ENCODE results near the gene CCER1. TPM values are rescaled to one million over a fixed set of nuclear protein-coding genes. Genes with fewer than 3 reads are reported as not detected.
"Not testable (repeated sequence)": the region's sequence is repeated elsewhere in the genome, so short reads cannot be mapped to it uniquely, and the experiment has no call there.

CCER1 gene
- total RNA-seq, 4 donors from 2014 or later = not detected

DNA sequence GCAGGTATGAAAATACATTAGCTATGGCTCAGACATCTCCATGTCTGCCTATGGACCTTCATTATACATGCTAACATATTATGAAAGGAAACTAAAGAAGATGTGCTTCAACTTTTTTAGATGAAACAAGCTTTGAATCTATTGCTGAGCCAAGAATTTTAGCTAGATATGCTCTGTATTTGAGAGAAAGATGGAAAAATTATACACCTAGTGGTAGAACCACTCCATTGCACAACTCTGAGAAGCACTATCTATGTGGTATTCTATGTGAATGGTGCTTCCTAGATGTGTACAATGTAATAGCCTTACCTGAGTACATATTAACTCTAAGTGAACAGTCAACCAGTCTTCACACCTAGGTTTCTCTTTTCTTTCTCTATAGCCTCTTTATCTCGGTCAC lies 32.5 kb upstream of the CCER1 start:
- Histone ChIP-seq H3K27me3 (no peaks in the 10 kb centered on the region), H3K4me1 (no peaks in the 10 kb centered on the region), H3K9me3 (no peaks in the 10 kb centered on the region), H3K27ac (no peak overlapping the region), H3K36me3 (no peaks in the 10 kb centered on the region), H3K4me3 (no peak overlapping the region)
- intact Hi-C loops (cut with DNase I; ENCODE audit: low total_unique reads) = loop anchor here (10.0 kb wide), 1 partner anchor 187 kb away; no protein-coding TSS in a partner anchor
- ATAC-seq (no peak), DNase-seq (no peak)
- TF ChIP-seq POLR2A (IDR thresholded peaks at IDR 0.05) = no peak
- TF ChIP-seq, protein P1, sequence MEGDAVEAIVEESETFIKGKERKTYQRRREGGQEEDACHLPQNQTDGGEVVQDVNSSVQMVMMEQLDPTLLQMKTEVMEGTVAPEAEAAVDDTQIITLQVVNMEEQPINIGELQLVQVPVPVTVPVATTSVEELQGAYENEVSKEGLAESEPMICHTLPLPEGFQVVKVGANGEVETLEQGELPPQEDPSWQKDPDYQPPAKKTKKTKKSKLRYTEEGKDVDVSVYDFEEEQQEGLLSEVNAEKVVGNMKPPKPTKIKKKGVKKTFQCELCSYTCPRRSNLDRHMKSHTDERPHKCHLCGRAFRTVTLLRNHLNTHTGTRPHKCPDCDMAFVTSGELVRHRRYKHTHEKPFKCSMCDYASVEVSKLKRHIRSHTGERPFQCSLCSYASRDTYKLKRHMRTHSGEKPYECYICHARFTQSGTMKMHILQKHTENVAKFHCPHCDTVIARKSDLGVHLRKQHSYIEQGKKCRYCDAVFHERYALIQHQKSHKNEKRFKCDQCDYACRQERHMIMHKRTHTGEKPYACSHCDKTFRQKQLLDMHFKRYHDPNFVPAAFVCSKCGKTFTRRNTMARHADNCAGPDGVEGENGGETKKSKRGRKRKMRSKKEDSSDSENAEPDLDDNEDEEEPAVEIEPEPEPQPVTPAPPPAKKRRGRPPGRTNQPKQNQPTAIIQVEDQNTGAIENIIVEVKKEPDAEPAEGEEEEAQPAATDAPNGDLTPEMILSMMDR (IDR thresholded peaks at IDR 0.05 in 4 of 5, conservative IDR thresholded peaks at IDR 0.05 in 1 of 5) = no peak
- in situ Hi-C loops (cut with MboI; ENCODE audit: low sequenced_read_pairs in 4 of 4) = loop anchor here in 1 of 4 donors (10.0 kb wide), 1 partner anchor 337 kb away; no protein-coding TSS in a partner anchor

DNA sequence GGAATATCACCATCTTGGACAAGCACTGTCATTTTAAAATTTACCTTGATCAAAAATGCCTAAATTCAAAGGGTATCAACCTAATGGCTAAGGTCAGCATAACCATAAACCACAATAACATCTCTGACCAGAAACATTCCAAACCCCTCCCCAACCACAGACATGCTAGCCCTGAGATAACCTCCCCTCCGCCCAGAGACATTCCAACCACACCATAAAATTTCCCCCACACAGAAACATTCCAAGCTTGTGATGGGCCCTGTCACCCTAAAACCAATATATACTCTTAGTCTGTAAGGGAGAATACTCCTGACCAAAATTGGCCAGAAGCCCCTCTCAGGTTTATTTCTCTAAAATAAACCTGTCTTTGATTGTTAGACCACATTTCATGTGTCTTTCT lies 32.1 kb upstream of the CCER1 start:
- in situ Hi-C loops (cut with MboI; ENCODE audit: low sequenced_read_pairs in 4 of 4) (loop anchor here in 1 of 4 donors (10.0 kb wide), 1 partner anchor 338 kb away; no protein-coding TSS in a partner anchor), intact Hi-C loops (cut with DNase I; ENCODE audit: low total_unique reads) (loop anchor here (10.0 kb wide), 1 partner anchor 188 kb away; no protein-coding TSS in a partner anchor)
- no peak for ATAC-seq
- Histone ChIP-seq H3K27me3 (no peaks in the 10 kb centered on the region), H3K27ac (no peak overlapping the region), H3K4me3 (no peak overlapping the region), H3K36me3 (no peaks in the 10 kb centered on the region), H3K4me1 (no peaks in the 10 kb centered on the region), H3K9me3 (no peaks in the 10 kb centered on the region)
- no peak for TF ChIP-seq POLR2A (IDR thresholded peaks at IDR 0.05)
- TF ChIP-seq, protein P1 (IDR thresholded peaks at IDR 0.05 in 4 of 5, conservative IDR thresholded peaks at IDR 0.05 in 1 of 5) = no peak
- no peak for DNase-seq

GRCh38 chr12:90985331-90985730 lies 30.4 kb upstream of the CCER1 start:
- in situ Hi-C loops (cut with MboI; ENCODE audit: low sequenced_read_pairs in 4 of 4) (loop anchor here in 1 of 4 donors (10.0 kb wide), 1 partner anchor 339 kb away; no protein-coding TSS in a partner anchor), intact Hi-C loops (cut with DNase I; ENCODE audit: low total_unique reads) (loop anchor here (10.0 kb wide), 1 partner anchor 189 kb away; no protein-coding TSS in a partner anchor)
- not testable (repeated sequence) for H3K27me3 ChIP-seq, H3K4me1 ChIP-seq, ATAC-seq, H3K4me3 ChIP-seq, H3K9me3 ChIP-seq, H3K36me3 ChIP-seq, DNase-seq, H3K27ac ChIP-seq

DNA sequence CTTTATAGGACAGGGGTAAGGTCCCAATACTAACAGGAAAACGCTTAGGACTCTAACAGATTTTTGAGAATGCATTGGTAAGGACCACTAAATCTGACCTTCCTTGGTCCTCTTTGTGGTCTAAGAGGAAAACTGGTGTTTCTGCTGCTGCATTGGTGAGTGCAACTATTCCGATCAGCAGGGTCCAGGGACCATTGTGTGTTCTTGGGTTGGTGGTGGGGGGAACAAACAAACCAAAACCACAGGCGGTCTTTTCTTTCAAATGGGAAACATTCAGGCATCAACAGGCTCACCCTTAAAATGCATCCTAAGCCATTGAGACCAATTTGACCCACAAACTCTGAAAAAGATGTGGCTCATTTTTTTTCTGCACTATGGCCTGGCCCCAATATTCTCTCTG lies 29.1 kb upstream of the CCER1 start:
- in situ Hi-C loops (cut with MboI; ENCODE audit: low sequenced_read_pairs in 4 of 4) = loop anchor here in 1 of 4 donors (10.0 kb wide), 1 partner anchor 341 kb away; no protein-coding TSS in a partner anchor

DNA sequence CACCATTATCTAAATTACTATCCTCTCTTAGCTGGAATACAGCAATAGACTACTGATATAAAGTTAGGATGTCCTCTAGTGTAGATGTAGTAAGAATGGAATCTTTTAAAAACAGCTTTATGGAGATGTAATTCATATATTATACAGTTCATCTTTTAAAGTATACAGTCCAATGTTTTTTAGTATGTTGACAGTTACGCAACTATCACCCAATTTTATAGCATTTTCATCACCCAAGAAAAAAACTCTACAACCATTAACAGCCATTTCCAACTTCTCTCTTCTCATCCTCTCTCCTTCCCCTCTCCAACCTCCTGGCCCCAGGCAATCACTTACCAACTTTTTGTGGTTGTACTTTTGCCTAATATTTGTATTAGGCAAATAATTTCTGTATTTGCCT lies 27.2 kb upstream of the CCER1 start:
- intact Hi-C loops (cut with DNase I; ENCODE audit: low total_unique reads) = loop anchor here (10.0 kb wide), 1 partner anchor 193 kb away; no protein-coding TSS in a partner anchor
- DNase-seq = no peak

More for the DNA sequence above, 29.1 kb upstream of the CCER1 start:
- ATAC-seq (no peak), DNase-seq (no peak)
- intact Hi-C loops (cut with DNase I; ENCODE audit: low total_unique reads) = loop anchor here (10.0 kb wide), 1 partner anchor 191 kb away; no protein-coding TSS in a partner anchor
- no peaks in the 10 kb centered on the region for H3K4me1 ChIP-seq
- H3K27ac ChIP-seq = no peak overlapping the region
- H3K27me3 ChIP-seq = no peaks in the 10 kb centered on the region
- H3K9me3 ChIP-seq = no peaks in the 10 kb centered on the region
- TF ChIP-seq, protein P1 (IDR thresholded peaks at IDR 0.05 in 4 of 5, conservative IDR thresholded peaks at IDR 0.05 in 1 of 5) = no peak
- no peak for TF ChIP-seq POLR2A (IDR thresholded peaks at IDR 0.05)
- H3K4me3 ChIP-seq = no peak overlapping the region
- H3K36me3 ChIP-seq = no peaks in the 10 kb centered on the region

More for the DNA sequence above, 27.2 kb upstream of the CCER1 start:
- in situ Hi-C loops (cut with MboI; ENCODE audit: low sequenced_read_pairs in 4 of 4) = loop anchor here in 1 of 4 donors (10.0 kb wide), 1 partner anchor 343 kb away; no protein-coding TSS in a partner anchor
- no peaks in the 10 kb centered on the region for H3K27me3 ChIP-seq
- no peak overlapping the region for H3K27ac ChIP-seq
- ATAC-seq = no peak
- no peaks in the 10 kb centered on the region for H3K9me3 ChIP-seq
- no peak overlapping the region for H3K4me3 ChIP-seq
- TF ChIP-seq, protein P1 (IDR thresholded peaks at IDR 0.05 in 4 of 5, conservative IDR thresholded peaks at IDR 0.05 in 1 of 5) = no peak
- no peak for TF ChIP-seq POLR2A (IDR thresholded peaks at IDR 0.05)
- H3K36me3 ChIP-seq = no peaks in the 10 kb centered on the region
- no peaks in the 10 kb centered on the region for H3K4me1 ChIP-seq

All from gastrocnemius medialis (tissue), 4 donors.